Activated naive CD8-positive, alpha-beta T cell treated with anti-CD3 and anti-CD28 coated beads for 36 hours (primary cell): ENCODE measurements around the gene EFCAB8. TPM values are rescaled to one million over a fixed set of nuclear protein-coding genes. Genes with fewer than 3 reads are reported as not detected.
"Not testable (repeated sequence)": the region's sequence is repeated elsewhere in the genome, so short reads cannot be mapped to it uniquely, and the experiment has no call there.

ENCODE experiments used
- DNase-seq: peaks from one replicate; pipeline ENCODE4 v3.0.0; 2021
- H3K27ac Mint-ChIP-seq: one replicate; pipeline ENCODE4 v1.8.0; 2022; ENCODE audit warnings: mild to moderate bottlenecking, moderate library complexity, mixed read lengths
- H3K27me3 Mint-ChIP-seq: one replicate; pipeline ENCODE4 v1.8.0; 2022; ENCODE audit warnings: mild to moderate bottlenecking, mixed read lengths
- H3K36me3 Mint-ChIP-seq: one replicate; pipeline ENCODE4 v1.8.0; 2021; ENCODE audit warnings: mild to moderate bottlenecking, mixed read lengths
- H3K4me1 Mint-ChIP-seq: one replicate; pipeline ENCODE4 v1.8.0; 2021; ENCODE audit warnings: mixed read lengths
- H3K4me3 Mint-ChIP-seq: one replicate; pipeline ENCODE4 v1.8.0; 2022; ENCODE audit warnings: mild to moderate bottlenecking, moderate library complexity, mixed read lengths
- H3K9me3 Mint-ChIP-seq: one replicate; pipeline ENCODE4 v1.8.0; 2022; ENCODE audit warnings: mixed read lengths
- total RNA-seq, 2 experiments: library from RNA; stranded (reverse); gene quantifications; one replicate each; pipeline ENCODE4 v1.2.3, GENCODE V29; 2021

The EFCAB8 gene
- total RNA-seq, 2 experiments from 2014 or later: 0.27 to 0.56 TPM

GRCh38 chr20:32929162-32929561 lies 70.4 kb downstream of the EFCAB8 start:
- H3K27me3 Mint-ChIP-seq: no peaks in the 10 kb centered on the region
- peaks cover 4% of the 10 kb centered on the region for H3K4me1 Mint-ChIP-seq
- DNase-seq: no peak
- H3K27ac Mint-ChIP-seq: no peak overlapping the region
- no peaks in the 10 kb centered on the region for H3K9me3 Mint-ChIP-seq
- H3K36me3 Mint-ChIP-seq: no peaks in the 10 kb centered on the region
- H3K4me3 Mint-ChIP-seq: no peak overlapping the region

- Mint-ChIP-seq H3K27me3 (no peaks in the 10 kb centered on the region), H3K4me1 (peaks cover 9% of the 10 kb centered on the region), H3K27ac (no peak overlapping the region), H3K36me3 (no peaks in the 10 kb centered on the region), H3K4me3 (no peak overlapping the region), H3K9me3 (no peaks in the 10 kb centered on the region)
- DNase-seq: no peak
These were observed 71.5 kb downstream of the EFCAB8 start for GRCh38 chr20:32930181-32930580.

- Mint-ChIP-seq H3K27me3 (no peaks in the 10 kb centered on the region), H3K36me3 (no peaks in the 10 kb centered on the region), H3K4me1 (peaks cover 9% of the 10 kb centered on the region), H3K27ac (no peak overlapping the region), H3K9me3 (no peaks in the 10 kb centered on the region), H3K4me3 (no peak overlapping the region)
- no peak for DNase-seq
These were observed 72.0 kb downstream of the EFCAB8 start for GRCh38 chr20:32930701-32931100.

- H3K4me3 Mint-ChIP-seq: no peak overlapping the region
- H3K36me3 Mint-ChIP-seq: no peaks in the 10 kb centered on the region
- no peak for DNase-seq
These were observed 75.9 kb downstream of the EFCAB8 start for GRCh38 chr20:32934580-32934979.

GRCh38 chr20:32941155-32941885 lies 82.6 kb downstream of the EFCAB8 start:
- Mint-ChIP-seq H3K27ac (no peak overlapping the region), H3K4me1 (peaks cover 12% of the 10 kb centered on the region), H3K36me3 (peaks cover 3% of the 10 kb centered on the region), H3K4me3 (no peak overlapping the region), H3K27me3 (no peaks in the 10 kb centered on the region), H3K9me3 (peaks cover 3% of the 10 kb centered on the region)
- no peak for DNase-seq

More at GRCh38 chr20:32934580-32934979, 75.9 kb downstream of the EFCAB8 start:
- Mint-ChIP-seq H3K27me3 (no peaks in the 10 kb centered on the region), H3K9me3 (no peaks in the 10 kb centered on the region), H3K4me1 (peaks cover 6% of the 10 kb centered on the region), H3K27ac (no peak overlapping the region)

- Mint-ChIP-seq H3K4me1 (peaks cover 20% of the 10 kb centered on the region), H3K4me3 (no peak overlapping the region), H3K27me3 (no peaks in the 10 kb centered on the region), H3K36me3 (peaks cover 3% of the 10 kb centered on the region), H3K27ac (no peak overlapping the region), H3K9me3 (peaks cover 4% of the 10 kb centered on the region)
- no peak for DNase-seq
These were observed 84.8 kb downstream of the EFCAB8 start for GRCh38 chr20:32943490-32944052.

GRCh38 chr20:32945710-32946221 lies 87.0 kb downstream of the EFCAB8 start:
- no peak for DNase-seq
- peaks cover 4% of the 10 kb centered on the region for H3K9me3 Mint-ChIP-seq
- peaks cover 3% of the 10 kb centered on the region for H3K36me3 Mint-ChIP-seq
- peak overlapping the region; percentile 72 for H3K27ac Mint-ChIP-seq
- H3K4me1 Mint-ChIP-seq: peaks cover 36% of the 10 kb centered on the region
- H3K27me3 Mint-ChIP-seq: no peaks in the 10 kb centered on the region
- H3K4me3 Mint-ChIP-seq: no peak overlapping the region

GRCh38 chr20:32946629-32947028 lies 87.9 kb downstream of the EFCAB8 start:
- Mint-ChIP-seq H3K9me3 (peaks cover 4% of the 10 kb centered on the region), H3K27me3 (no peaks in the 10 kb centered on the region), H3K4me3 (no peak overlapping the region), H3K36me3 (peaks cover 3% of the 10 kb centered on the region), H3K27ac (no peak overlapping the region), H3K4me1 (peaks cover 41% of the 10 kb centered on the region)
- DNase-seq: no peak

- H3K9me3 Mint-ChIP-seq, H3K4me3 Mint-ChIP-seq, H3K27me3 Mint-ChIP-seq, H3K36me3 Mint-ChIP-seq, DNase-seq: not testable (repeated sequence)
- Mint-ChIP-seq H3K4me1 (peaks cover 42% of the 10 kb centered on the region), H3K27ac (peak overlapping the region; percentile 46)
These were observed 91.8 kb downstream of the EFCAB8 start for GRCh38 chr20:32950539-32950938.

- Mint-ChIP-seq H3K27ac (no peak overlapping the region), H3K4me3 (no peak overlapping the region), H3K4me1 (peaks cover 8% of the 10 kb centered on the region), H3K36me3 (peaks cover 7% of the 10 kb centered on the region), H3K27me3 (no peaks in the 10 kb centered on the region), H3K9me3 (peaks cover 17% of the 10 kb centered on the region)
- no peak for DNase-seq
These were observed 98.7 kb downstream of the EFCAB8 start for GRCh38 chr20:32957459-32957858.

GRCh38 chr20:32958574-32958973 lies 99.9 kb downstream of the EFCAB8 start:
- Mint-ChIP-seq H3K9me3 (peaks cover 17% of the 10 kb centered on the region), H3K4me3 (no peak overlapping the region), H3K36me3 (peaks cover 7% of the 10 kb centered on the region), H3K4me1 (peaks cover 13% of the 10 kb centered on the region), H3K27ac (no peak overlapping the region), H3K27me3 (no peaks in the 10 kb centered on the region)
- DNase-seq: no peak

- H3K36me3 Mint-ChIP-seq: peaks cover 7% of the 10 kb centered on the region
- no peak for DNase-seq
- H3K9me3 Mint-ChIP-seq: peaks cover 13% of the 10 kb centered on the region
- H3K27ac Mint-ChIP-seq: no peak overlapping the region
- H3K4me3 Mint-ChIP-seq: no peak overlapping the region
- no peaks in the 10 kb centered on the region for H3K27me3 Mint-ChIP-seq
- peaks cover 20% of the 10 kb centered on the region for H3K4me1 Mint-ChIP-seq
These were observed 100.9 kb downstream of the EFCAB8 start for GRCh38 chr20:32959351-32960221.

- Mint-ChIP-seq H3K27me3 (no peaks in the 10 kb centered on the region), H3K4me3 (no peak overlapping the region), H3K4me1 (peaks cover 23% of the 10 kb centered on the region), H3K27ac (no peak overlapping the region), H3K36me3 (peaks cover 7% of the 10 kb centered on the region), H3K9me3 (peaks cover 12% of the 10 kb centered on the region)
- DNase-seq: no peak
These were observed 101.4 kb downstream of the EFCAB8 start for GRCh38 chr20:32960222-32960518.

- no peak overlapping the region for H3K27ac Mint-ChIP-seq
- peaks cover 7% of the 10 kb centered on the region for H3K36me3 Mint-ChIP-seq
- H3K9me3 Mint-ChIP-seq: peaks cover 9% of the 10 kb centered on the region
- no peak for DNase-seq
- peaks cover 30% of the 10 kb centered on the region for H3K4me1 Mint-ChIP-seq
- H3K4me3 Mint-ChIP-seq: no peak overlapping the region
- H3K27me3 Mint-ChIP-seq: no peaks in the 10 kb centered on the region
These were observed 102.4 kb downstream of the EFCAB8 start for GRCh38 chr20:32960849-32961731.
